NB4 (cell line): ENCODE results near the gene RASA4.
"Not testable (repeated sequence)": the region's sequence is repeated elsewhere in the genome, so short reads cannot be mapped to it uniquely, and the experiment has no call there.

Experiments used
- MYC ChIP-seq: IDR thresholded peaks from 2 replicates; pipeline ENCODE4 v1.6.1; 2011; ENCODE audit warnings: low read depth, low read length
- POLR2A ChIP-seq: IDR thresholded peaks from 2 replicates; pipeline ENCODE4 v1.6.1; 2011; ENCODE audit warnings: mild to moderate bottlenecking; ENCODE audit not compliant: insufficient read length; ENCODE audit errors: extremely low read depth
- TF ChIP-seq, protein P1 (sequence below): IDR thresholded peaks from one replicate; pipeline ENCODE4 v1.5.1; 2012; ENCODE audit warnings: low read depth, low read length

DNA sequence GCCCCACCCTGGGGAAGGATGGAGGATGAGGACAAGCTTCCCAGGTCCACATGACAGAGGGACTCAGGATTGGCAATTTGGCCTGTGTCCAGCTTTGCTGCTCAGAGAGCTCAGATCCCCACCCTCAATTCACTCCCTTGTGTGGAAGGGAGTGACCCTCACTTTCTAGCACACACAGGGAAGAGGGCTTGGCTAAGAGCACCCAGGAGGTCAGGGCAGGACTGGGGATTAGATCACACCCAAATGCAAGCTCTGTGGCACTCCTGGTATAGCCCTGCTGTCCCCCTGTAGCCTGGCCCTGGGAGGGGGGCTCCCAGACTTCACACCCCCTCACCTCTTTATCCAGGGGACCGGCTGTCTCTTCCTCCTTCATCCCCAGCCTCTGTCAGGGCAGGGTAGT lies 72.2 kb downstream of the RASA4 start:
- TF ChIP-seq MYC, POLR2A: not testable (repeated sequence)
- TF ChIP-seq, protein P1, sequence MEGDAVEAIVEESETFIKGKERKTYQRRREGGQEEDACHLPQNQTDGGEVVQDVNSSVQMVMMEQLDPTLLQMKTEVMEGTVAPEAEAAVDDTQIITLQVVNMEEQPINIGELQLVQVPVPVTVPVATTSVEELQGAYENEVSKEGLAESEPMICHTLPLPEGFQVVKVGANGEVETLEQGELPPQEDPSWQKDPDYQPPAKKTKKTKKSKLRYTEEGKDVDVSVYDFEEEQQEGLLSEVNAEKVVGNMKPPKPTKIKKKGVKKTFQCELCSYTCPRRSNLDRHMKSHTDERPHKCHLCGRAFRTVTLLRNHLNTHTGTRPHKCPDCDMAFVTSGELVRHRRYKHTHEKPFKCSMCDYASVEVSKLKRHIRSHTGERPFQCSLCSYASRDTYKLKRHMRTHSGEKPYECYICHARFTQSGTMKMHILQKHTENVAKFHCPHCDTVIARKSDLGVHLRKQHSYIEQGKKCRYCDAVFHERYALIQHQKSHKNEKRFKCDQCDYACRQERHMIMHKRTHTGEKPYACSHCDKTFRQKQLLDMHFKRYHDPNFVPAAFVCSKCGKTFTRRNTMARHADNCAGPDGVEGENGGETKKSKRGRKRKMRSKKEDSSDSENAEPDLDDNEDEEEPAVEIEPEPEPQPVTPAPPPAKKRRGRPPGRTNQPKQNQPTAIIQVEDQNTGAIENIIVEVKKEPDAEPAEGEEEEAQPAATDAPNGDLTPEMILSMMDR = not testable (repeated sequence)
